ENCODE results near the gene SPECC1L.
"Not testable (repeated sequence)": the region's sequence is repeated elsewhere in the genome, so short reads cannot be mapped to it uniquely, and the experiment has no call there.

SPECC1L gene

DNA sequence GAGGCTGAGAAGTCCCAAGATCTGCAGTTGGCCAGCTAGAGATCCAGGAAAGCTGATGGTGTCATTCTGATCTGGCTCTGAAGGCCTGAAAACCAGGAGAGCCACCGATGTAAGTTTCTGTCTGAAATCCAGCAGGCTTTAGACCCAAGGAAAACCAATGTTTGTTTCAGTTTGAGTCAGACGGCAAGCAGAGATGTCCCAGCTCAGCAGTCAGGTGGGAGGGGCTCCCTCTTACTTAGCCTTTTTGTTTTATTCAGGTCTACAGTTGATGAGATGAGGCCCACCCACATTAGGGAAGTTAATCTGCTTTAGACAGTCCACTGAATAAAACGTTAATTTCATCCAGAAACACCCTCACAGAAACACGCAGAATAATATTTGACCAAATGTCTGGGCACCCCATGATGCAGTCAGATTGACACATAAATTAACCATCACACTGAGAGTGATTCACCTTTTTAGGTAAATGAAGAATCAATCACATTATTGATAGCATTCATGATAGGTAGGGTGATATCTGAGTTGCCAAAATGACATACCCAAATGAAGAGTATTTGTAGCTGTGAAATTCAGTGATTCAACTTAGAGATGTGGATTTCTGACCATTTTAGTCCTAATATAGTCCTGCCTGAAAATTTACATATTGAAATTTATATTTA lies 28.0 kb downstream of the SPECC1L start:
- not testable (repeated sequence) for H3K36me3 ChIP-seq (ENCODE audit: insufficient read depth); H4K20me1 ChIP-seq (ENCODE audit: insufficient read depth); H3K9ac ChIP-seq; H2AFZ ChIP-seq (ENCODE audit: low read depth); H3K27me3 ChIP-seq (ENCODE audit: insufficient read depth, low read depth); H3K4me3 ChIP-seq (IDR thresholded peaks at IDR 0.05; ENCODE audit: insufficient read depth, low read depth, low read length)
- H3K4me1 ChIP-seq (ENCODE audit: low read depth, poor library complexity, severe bottlenecking) = peaks cover 56% of the 10 kb centered on the region
- peak overlapping the region; percentile 49 for H3K4me2 ChIP-seq
- H3K79me2 ChIP-seq (ENCODE audit: insufficient read depth, low read depth) = peaks cover 11% of the 10 kb centered on the region; the same call in 1 of the 2 replicates
- H3K27ac ChIP-seq = peak overlapping the region; percentile 1; the same call in 1 of the 2 replicates

- not testable (repeated sequence) for H4K20me1 ChIP-seq (ENCODE audit: insufficient read depth); H3K4me3 ChIP-seq (IDR thresholded peaks at IDR 0.05; ENCODE audit: insufficient read depth, low read depth, low read length); H3K27ac ChIP-seq; H3K27me3 ChIP-seq (ENCODE audit: insufficient read depth, low read depth); H2AFZ ChIP-seq (ENCODE audit: low read depth); H3K36me3 ChIP-seq (ENCODE audit: insufficient read depth); H3K9ac ChIP-seq
- peak overlapping the region; percentile 34; the same call in 1 of the 2 replicates for H3K4me2 ChIP-seq
- peaks cover 11% of the 10 kb centered on the region; the same call in 1 of the 2 replicates for H3K79me2 ChIP-seq (ENCODE audit: insufficient read depth, low read depth)
- peaks cover 56% of the 10 kb centered on the region for H3K4me1 ChIP-seq (ENCODE audit: low read depth, poor library complexity, severe bottlenecking)
Measured at GRCh38 chr22:24300522-24300921, 29.9 kb downstream of the SPECC1L start.

DNA sequence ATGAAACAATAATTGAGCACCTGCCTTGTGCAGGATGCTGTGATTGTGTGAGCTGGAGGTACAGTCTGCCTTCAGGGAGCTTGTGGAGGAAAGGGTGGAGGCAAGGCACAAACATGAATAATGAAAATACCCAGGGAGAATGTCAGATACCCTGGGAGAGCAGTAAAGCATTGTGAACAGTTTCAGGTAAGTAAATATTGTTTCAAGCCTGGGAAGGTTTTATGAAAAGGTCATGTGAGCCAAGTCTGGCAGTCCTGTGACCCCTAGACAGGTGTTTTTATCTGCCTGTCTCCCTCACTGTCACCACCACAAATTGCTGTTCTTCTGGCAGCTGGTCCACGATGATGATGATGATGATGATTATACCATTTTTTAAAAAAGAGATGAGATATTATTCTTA lies 32.0 kb downstream of the SPECC1L start:
- no peak overlapping the region for H2AFZ ChIP-seq (ENCODE audit: low read depth)
- peaks cover 11% of the 10 kb centered on the region; the same call in 1 of the 2 replicates for H3K79me2 ChIP-seq (ENCODE audit: insufficient read depth, low read depth)
- no peak overlapping the region for H3K4me2 ChIP-seq

GRCh38 chr22:24303007-24303406 lies 32.4 kb downstream of the SPECC1L start:
- H3K27ac ChIP-seq = no peak overlapping the region
- no peak overlapping the region for H3K9ac ChIP-seq
- no peak overlapping the region for H2AFZ ChIP-seq (ENCODE audit: low read depth)
- TF ChIP-seq, protein P1, sequence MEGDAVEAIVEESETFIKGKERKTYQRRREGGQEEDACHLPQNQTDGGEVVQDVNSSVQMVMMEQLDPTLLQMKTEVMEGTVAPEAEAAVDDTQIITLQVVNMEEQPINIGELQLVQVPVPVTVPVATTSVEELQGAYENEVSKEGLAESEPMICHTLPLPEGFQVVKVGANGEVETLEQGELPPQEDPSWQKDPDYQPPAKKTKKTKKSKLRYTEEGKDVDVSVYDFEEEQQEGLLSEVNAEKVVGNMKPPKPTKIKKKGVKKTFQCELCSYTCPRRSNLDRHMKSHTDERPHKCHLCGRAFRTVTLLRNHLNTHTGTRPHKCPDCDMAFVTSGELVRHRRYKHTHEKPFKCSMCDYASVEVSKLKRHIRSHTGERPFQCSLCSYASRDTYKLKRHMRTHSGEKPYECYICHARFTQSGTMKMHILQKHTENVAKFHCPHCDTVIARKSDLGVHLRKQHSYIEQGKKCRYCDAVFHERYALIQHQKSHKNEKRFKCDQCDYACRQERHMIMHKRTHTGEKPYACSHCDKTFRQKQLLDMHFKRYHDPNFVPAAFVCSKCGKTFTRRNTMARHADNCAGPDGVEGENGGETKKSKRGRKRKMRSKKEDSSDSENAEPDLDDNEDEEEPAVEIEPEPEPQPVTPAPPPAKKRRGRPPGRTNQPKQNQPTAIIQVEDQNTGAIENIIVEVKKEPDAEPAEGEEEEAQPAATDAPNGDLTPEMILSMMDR (conservative IDR thresholded peaks at IDR 0.05; ENCODE audit: low read depth, low read length) = no peak
- H3K4me2 ChIP-seq = no peak overlapping the region
- H3K36me3 ChIP-seq (ENCODE audit: insufficient read depth) = no peaks in the 10 kb centered on the region
- H3K27me3 ChIP-seq (ENCODE audit: insufficient read depth, low read depth) = no peaks in the 10 kb centered on the region
- peaks cover 48% of the 10 kb centered on the region for H3K4me1 ChIP-seq (ENCODE audit: low read depth, poor library complexity, severe bottlenecking)
- H3K79me2 ChIP-seq (ENCODE audit: insufficient read depth, low read depth) = peaks cover 11% of the 10 kb centered on the region; the same call in 1 of the 2 replicates
- H4K20me1 ChIP-seq (ENCODE audit: insufficient read depth) = no peaks in the 10 kb centered on the region
- no peak overlapping the region for H3K4me3 ChIP-seq (IDR thresholded peaks at IDR 0.05; ENCODE audit: insufficient read depth, low read depth, low read length)

More for the DNA sequence above, 32.0 kb downstream of the SPECC1L start:
- Histone ChIP-seq H3K27ac (peak overlapping the region; percentile 19; the same call in 1 of the 2 replicates), H3K9ac (no peak overlapping the region), H3K4me3 (IDR thresholded peaks at IDR 0.05; ENCODE audit: insufficient read depth, low read depth, low read length) (no peak overlapping the region), H4K20me1 (ENCODE audit: insufficient read depth) (no peaks in the 10 kb centered on the region), H3K4me1 (ENCODE audit: low read depth, poor library complexity, severe bottlenecking) (peaks cover 51% of the 10 kb centered on the region), H3K27me3 (ENCODE audit: insufficient read depth, low read depth) (no peaks in the 10 kb centered on the region), H3K36me3 (ENCODE audit: insufficient read depth) (no peaks in the 10 kb centered on the region)
- TF ChIP-seq, protein P1 (conservative IDR thresholded peaks at IDR 0.05; ENCODE audit: low read depth, low read length) = no peak

- no peak overlapping the region for H3K27ac ChIP-seq
- H3K79me2 ChIP-seq (ENCODE audit: insufficient read depth, low read depth) = peaks cover 11% of the 10 kb centered on the region; the same call in 1 of the 2 replicates
- no peaks in the 10 kb centered on the region for H4K20me1 ChIP-seq (ENCODE audit: insufficient read depth)
- no peak overlapping the region for H3K4me3 ChIP-seq (IDR thresholded peaks at IDR 0.05; ENCODE audit: insufficient read depth, low read depth, low read length)
- no peak overlapping the region for H3K4me2 ChIP-seq
- H3K27me3 ChIP-seq (ENCODE audit: insufficient read depth, low read depth) = no peaks in the 10 kb centered on the region
- no peaks in the 10 kb centered on the region for H3K36me3 ChIP-seq (ENCODE audit: insufficient read depth)
- no peak overlapping the region for H3K9ac ChIP-seq
- TF ChIP-seq, protein P1 (conservative IDR thresholded peaks at IDR 0.05; ENCODE audit: low read depth, low read length) = no peak
- no peak overlapping the region for H2AFZ ChIP-seq (ENCODE audit: low read depth)
- peaks cover 37% of the 10 kb centered on the region for H3K4me1 ChIP-seq (ENCODE audit: low read depth, poor library complexity, severe bottlenecking)
Measured at GRCh38 chr22:24304062-24304675, 33.5 kb downstream of the SPECC1L start.

All from KMS-11 (cell line).